ENCODE measurements around the gene SMYD5.
"Not testable (repeated sequence)": the region's sequence is repeated elsewhere in the genome, so short reads cannot be mapped to it uniquely, and the experiment has no call there.

Gene SMYD5

DNA sequence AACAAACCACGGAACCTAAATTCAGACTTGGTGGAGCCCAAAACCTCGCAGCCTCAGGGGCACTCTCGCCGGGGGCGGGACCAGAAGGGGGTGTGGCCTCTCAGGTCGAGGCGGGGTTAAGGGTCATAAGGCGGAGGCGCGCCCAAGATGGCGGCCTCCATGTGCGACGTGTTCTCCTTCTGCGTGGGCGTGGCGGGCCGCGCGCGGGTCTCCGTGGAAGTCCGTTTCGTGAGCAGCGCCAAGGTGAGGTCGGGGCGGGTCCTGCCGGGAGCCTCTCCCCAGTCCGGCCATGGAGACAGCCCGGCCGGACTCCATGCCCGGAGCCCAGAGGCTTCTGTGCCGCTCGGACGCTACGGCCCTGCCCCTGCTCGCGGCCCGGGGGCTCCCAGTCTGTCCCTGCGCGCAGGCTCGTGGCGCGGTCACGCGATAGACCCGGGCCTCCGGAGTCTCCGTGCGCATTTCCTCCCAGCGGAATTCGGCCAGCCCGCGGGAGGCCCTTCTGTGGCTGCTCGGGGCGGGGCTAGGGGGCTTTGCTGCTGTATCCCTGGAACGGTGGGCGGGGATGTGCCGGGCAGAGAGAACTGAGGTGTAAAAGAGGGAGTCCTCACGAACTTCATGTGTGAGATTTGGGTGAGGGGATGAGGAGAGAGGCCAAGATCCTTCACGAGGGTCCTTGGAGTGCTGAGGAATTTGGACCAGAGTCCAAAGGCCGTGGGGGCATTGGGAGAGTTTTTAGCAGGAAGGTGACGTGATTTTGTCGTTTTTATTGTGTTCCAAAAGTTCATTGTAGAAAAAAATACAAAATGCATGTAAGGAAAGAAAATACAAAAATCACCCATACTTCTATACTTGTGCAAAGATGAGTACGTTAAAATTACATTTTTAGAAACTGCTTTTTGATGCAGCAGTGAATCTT is at the start of gene SMYD5:
Gene SMYD5 (plus strand): TSS at position 126 of the 916 bp plus-strand sequence. CDS start 22 bp downstream, at position 148.
- DNase-seq: peak; percentile 95

DNA sequence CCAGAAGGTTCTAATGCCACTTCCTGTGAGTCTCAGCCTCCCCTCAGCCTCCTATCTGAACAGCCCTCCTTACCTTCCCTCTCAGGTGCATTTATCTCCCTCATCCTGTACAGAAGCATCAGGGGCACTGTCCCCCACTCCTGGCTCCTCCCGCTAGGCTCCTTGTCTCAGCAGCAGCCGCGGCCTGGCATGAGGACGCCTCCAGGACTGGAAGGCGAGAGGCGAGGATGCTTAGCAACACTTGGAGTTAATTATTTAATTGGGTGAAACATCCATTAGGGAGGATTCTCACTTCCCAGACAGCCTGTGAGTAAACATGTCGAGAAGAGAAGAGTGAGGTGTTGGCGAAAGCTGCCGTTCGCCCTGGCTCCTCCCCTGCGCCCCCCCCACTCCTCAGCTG is 48.1 kb upstream of the SMYD5 start:
- not testable (repeated sequence) for DNase-seq

DNA sequence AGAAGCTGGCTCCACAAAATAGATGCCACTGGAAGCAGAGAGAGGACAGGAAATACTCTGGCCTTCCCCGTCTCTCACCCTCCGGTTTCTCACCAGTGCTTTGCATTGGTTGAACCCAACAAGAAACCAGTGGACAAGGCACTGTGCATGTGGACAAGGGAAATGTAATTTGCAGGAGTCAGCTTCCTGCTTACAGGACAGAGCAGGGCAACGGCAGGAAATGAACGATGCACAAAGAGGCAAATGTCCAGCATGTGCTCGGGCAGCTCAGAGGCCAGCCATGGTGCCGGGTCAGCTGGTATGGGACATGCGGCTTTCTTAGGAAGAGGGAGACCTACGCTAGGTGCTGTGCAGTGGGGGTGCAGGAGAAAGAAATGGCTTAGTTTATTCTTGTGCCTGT is 47.2 kb upstream of the SMYD5 start:
- not testable (repeated sequence) for DNase-seq

DNA sequence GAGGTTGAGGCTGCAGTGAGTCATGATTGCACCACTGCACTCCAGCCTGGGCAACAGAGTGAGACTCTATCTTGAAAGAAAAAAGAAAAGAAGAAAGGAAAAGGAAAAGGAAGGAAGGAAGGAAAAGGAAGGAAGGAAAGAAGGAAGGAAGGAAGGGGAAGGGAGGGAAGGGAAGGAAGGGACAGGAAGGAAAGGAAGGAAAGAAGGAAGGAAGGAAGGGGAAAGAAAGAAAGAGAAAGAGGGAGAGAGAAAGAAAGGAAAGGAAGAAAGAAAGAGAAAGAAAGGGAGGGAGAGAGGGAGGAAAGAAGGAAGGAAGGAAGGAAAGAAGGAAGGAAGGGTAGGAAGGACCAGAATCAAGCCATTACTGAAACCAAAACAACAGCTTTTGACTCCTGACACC is 45.7 kb upstream of the SMYD5 start:
- not testable (repeated sequence) for DNase-seq

DNA sequence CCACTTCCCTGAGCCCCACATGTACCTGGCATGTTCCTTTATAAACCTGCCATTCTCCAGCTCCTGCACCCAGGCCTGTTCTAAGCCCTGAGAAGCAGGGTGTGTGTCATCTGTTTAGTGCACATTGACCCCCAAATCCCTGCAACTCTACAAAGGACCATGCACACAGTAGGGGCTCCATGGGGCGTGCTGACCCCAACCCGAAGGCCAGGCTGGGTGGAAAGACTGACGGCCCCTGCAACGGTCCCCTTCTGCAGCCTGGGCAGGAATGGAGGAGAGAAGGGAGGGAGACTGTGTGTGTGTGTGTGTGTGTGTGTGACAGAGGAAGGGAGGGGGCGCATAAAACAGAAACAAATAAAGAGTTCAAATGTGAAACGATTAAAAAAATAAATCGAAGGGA is 43.7 kb upstream of the SMYD5 start:
- not testable (repeated sequence) for DNase-seq

DNA sequence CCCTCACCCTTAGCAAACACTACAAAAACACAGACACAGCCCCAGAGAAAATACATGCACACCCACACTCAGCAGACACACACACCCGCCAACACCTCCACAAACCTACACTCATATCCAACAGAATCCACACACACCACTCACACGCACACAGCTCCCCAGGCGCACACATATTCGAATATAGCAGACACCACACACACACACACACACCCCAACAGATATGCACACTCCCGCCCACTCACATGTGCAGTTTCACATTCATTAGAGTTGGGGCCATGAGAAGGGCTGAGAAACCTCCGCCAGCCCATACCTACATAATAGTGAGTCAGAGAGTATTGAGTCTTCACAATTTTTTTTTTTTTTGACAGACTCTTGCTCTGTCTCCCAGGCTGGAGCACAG is 41.1 kb upstream of the SMYD5 start:
- peak; percentile 68 for DNase-seq

DNA sequence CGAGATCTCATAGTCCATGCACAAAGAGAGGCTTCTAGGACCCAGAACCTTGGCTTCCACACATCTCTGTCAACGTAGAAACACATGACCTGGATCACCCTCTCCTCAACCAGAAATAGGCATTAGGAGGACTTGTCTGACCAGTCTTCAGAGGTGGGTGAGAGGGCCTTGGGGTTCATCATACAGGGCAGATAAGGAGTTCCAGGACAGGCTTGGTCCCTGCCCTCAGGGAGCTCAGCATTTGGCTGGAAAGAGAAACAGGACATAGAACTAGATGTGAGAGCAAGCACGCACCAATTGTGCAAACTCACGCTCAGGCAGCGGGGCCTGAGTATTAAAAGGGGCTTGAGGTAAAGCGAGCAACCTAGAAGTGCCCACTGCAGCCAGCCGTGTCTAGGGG is 40.3 kb upstream of the SMYD5 start:
- no peak for DNase-seq

DNA sequence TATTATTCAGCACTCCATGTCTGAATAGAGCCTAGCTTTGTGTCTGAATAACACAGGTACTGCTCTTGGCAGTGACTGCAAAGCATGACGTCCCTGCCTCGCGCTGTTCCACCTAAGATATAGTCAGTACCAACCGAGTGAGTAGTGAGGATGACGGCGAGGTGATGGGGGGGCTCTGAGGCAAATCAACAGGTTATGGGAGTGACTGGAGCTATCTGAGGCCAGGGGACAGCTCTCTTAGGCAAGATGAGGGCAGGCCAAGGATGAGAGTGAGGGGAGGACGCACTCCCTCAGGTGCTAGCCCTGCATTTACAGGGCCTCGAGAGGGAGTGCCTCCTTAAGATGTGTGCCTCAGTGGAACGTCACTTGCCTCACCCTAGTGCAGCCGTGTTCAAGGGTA is 39.8 kb upstream of the SMYD5 start:
- DNase-seq: no peak

DNA sequence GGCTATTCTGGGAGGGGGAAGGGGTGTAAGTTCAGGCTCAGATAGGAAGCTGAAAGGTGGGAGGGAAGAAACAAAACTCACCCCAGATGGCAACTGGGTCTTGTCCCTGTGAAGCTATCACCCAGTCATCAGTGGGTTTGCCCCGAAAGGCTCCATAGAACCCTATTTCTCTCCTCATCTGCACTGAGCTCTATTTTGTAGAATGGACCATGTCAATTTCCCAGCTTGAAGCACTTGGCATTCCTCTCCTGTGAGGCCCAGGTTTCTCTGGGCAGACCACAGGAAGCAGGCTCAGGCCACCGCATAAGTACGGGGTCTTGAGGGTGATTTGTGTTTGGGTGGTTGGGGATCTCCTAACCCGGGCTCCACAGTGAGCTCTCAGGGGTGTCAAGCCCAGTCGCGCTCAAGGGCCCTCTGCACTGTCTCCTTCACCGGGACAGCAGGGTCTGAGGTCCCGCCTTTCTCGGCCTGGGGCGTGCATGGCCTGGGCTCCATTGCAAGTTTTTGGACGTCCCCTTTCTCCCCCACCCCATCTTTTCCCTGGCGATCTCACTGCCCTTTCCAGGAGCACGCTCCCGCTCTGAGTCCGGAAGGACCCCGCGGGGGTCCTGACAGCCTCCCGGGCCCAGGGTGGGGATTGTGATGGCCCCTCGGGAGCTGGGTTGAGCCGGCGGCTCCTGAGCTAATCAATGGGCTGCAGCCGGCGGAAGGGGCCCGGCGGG is 38.9 kb upstream of the SMYD5 start:
- no peak for DNase-seq

DNA sequence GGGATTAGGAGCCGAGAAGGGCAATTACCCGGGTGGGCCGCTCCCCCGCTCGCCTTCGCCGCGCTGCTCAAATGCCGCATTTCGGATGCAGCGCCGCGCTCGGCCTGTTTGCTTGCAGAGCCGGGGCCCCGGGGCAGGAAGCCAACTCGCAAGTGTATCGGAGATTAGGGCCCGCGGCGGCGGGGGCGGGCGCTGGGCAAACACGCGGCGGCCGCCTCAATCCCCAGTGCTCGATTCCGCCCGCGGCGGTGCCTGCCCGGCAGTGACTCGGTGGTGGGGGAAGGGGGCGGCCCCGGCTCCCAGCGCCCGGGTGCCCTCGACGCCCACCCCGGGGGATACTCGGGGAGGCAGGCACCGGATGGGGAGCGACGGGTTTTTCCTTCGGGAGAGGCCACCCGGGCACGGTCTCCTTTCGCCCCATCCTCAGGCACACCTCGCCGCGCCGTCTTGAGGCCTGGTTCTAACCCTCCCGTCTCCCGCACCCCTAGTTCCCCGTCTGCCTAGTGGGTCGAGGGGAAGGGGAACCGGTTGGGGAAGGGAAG is 38.3 kb upstream of the SMYD5 start:
- DNase-seq: peak; percentile 89

DNA sequence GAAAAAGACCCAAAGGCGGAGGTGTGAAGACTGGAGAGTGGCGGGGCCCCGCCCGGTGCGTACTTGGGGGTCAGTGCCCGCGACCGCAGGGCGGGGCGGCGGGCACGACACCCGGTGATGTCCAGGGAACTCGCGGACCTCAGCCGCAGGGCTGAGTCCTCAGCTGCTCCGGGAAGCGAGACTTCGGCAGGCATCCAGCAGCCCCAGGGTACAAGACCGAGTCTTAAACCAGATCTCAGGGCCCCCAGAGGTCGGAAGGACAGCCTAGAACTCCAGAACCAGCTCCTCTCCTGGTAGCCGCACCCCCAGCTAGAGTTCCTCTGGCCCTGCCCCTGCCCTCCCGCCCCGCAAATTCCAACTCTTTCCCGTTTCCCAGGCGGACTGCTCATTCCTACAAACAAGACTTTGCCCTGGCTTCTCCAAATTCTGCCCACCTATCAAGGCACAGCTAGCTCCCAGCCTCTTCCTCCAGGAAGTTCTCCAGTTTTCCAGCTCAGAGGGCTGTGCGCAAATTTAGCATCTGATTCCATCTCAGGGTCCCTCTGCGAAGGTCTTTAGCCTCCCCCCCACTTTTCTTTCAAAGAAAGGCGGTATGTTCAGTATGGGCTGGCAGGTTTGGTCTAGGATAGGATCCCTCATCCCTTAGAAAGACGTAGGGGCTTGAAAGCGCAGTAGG is 37.7 kb upstream of the SMYD5 start:
- peak; percentile 65 for DNase-seq

DNA sequence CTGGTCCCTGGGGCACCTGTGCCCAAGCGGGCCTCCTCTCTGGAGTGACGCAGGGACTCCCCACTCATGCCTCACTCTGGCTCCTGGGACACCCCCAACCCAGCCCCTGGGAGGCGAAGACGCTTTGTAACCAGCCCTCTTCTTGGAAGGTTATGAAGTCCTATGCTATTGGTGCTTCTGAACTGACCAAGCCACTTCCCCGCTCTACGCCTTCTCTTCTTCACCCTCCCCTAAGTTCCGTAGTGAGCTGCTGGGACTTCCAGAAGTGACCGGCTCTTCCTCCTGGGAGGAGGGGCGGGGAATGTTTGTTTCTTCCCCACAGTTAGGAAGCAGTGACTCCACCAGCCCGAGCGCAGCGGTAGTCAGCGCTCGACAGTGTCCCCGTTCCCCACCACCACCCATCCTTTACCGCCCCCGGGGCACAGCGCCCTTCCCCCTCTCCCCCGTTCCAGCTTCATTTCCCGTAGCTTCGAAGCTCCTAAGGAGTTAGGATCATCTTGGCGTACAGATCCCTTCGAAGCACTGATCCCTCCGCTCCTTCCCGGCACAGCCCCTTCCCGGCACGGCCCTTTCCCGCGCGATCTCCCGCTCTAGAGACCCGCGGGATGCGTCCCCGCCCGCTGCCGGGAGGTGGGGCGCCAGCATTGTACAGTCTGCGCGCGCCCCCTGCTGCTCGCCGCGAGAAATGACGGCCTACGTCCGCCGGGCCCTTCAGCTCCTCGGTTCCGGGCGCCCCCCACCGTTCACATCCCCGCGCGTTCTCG is 37.0 kb upstream of the SMYD5 start:
- DNase-seq: peak; percentile 96

DNA sequence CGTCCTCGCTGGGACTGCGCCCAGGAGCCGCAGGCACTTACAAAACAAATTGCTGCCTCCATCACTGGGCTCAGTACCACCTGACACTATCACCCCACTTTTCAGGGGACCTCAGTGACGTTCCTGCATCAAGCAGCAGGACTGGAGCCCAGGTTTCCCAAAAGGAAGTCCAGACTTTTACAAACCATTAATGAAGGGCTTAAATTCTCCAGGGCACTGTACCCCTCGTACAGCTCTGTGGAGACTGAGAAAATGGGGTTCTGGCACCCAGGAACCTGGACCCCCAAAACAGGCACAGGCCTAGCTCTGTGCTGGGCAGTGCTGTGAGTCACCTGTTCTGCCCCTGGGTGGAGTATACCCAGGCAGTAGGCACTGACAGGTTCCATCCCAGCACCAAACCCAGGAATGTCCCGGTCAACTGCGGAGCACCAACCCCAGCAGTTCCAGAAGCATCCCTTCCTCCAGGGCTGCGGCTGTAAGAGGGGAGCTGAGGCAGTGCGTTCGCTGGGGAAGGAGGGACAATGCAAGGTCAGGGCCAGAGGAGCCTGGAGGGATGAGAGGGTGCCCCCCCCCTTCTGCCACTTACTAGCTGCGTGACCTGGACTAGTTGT is 36.3 kb upstream of the SMYD5 start:
- DNase-seq: no peak

DNA sequence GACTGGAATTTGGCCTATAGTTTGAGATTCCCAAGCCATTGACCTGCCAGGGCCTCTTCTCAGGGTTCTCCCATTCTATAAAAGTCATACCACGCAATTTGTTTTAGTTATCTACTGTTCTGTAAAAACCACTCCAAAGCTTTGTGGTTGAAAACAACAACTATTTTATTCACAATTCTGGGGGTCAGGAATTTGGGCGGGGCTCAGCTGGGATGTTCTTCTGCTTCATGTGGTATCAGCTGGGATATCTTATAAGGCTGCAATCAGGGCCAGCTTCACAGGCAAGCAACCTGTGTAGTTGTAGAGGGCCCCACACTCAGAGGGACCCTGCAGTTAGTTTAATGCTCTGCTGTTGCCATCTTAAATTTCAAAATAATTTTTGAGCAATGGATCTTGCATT is 28.1 kb upstream of the SMYD5 start:
- no peak for DNase-seq

DNA sequence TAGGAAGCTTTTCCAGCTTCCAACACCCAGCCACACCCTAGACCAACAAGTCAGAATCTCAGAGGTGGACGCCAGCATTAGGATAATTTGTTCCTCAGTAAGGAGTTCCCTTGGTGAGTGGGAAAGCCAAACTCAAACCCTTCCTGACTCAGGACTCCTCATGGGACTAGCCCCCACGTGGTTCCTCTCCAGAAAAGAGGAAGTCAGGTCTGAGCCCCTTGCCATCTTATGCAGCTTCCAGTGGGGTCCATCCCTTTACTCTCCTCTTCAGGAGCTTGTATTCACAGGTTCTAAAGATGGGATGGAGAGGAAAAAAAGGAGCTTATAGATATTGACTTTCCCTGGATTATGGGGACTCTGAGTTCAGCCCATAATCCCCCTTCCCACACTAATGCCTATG is 26.5 kb upstream of the SMYD5 start:
- DNase-seq: no peak

DNA sequence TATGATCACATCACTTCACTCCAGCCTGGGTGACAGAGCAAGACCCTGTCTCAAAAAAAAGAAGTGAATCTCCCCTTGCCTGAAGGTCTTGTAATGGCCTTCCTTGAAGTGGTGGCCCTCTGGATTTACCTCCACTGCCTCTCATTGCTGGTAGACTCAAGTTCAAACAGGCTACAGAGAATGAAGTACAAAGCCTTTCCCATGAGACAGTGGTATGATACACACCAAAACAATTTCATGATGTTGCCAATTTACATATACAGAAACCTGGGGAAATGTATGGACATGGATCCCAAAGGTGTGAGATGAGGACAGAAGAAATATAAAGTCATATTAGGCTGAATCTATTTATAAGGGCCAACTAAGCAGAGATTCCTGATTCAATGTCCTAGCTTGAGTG is 16.5 kb upstream of the SMYD5 start:
- DNase-seq: no peak

DNA sequence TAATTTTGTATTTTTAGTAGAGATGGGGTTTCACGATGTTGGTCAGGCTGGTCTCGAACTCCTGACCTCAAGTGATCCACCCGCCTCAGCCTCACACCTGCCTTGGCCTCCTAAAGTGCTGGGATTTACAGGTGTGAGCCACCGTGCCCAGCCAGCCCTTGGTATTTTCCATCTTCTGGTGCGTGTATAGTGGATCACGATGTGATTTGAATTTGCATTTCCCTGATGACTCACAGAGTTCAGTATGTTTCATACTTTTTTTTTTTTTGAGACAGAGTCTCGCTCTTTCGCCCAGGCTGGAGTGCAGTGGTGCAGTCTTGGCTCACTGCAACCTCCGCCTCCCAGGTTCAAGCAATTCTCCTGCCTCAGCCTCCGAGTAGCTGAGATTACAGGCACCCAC is 13.8 kb upstream of the SMYD5 start:
- DNase-seq: not testable (repeated sequence)

DNA sequence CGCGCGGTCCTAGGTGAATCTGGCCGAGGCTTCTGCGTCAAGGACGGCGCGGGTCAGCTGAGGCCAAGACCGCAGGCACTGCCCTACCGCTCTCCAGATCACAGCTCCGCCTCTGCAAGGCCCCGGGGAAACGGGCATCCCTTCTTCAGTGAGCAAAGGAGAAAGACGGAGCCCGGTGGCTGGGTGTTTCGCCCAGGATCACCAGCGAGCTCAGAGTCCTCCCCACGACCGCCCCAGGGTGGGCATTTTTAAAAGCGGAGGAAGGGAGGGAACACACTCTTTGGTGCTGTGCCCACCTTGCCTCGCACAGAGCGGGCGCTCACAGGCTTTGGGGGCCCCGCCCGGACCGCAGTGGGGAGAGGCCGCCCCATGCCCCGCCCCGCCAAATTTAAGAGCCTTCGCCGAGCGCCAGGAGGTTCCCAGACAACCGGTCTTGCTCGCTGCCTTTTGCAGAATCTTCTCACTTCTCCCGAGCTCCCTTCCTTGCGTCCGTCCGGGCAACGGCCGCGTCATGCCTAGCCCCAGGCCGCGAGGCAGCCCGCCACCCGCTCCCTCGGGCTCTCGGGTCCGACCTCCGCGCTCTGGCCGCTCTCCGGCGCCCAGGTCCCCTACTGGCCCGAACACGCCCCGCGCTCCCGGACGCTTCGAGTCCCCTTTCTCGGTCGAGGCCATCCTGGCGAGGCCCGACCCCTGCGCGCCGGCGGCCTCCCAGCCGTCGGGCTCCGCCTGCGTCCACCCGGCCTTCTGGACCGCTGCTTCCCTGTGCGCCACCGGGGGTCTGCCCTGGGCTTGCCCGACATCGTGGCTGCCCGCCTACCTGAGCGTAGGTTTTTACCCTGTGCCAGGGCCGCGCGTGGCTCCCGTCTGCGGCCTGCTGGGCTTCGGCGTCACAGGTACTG is 11.6 kb upstream of the SMYD5 start, which contains the start of gene NOTO:
Gene NOTO (plus strand): TSS at position 419 of the 899 bp plus-strand sequence. CDS start 93 bp downstream, at position 512.
- peak; percentile 60 for DNase-seq

DNA sequence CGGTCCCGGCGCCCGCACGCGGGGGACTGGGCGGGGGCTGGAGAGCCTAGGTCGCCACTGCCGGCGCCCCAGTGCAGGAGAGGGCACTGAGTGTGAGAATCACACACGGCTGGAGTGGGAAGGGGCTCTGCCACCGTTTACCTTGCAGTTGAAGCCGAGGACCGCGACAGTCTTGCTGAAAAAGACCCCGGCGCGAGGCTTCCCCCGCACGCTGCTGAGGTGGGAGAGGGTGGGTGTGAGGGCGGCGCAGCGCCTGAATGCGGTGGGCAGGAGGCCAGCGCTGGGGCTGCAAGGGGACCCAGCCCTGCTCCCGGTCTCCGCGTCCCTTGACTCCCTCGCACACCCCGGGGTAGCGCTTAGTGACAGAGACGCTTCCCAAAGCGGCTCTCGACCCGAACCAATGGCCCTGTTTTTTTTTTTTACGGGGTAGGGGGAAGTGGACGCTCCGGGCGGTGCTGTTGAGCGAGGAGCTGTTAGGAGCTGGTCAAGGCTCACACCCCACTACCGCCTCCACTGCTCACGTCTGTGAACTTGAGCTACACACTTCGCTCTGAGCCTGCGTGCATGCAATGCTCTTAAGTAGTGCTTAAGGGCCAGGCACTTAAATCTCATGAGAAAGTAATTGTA is 10.9 kb upstream of the SMYD5 start:
- DNase-seq: no peak

DNA sequence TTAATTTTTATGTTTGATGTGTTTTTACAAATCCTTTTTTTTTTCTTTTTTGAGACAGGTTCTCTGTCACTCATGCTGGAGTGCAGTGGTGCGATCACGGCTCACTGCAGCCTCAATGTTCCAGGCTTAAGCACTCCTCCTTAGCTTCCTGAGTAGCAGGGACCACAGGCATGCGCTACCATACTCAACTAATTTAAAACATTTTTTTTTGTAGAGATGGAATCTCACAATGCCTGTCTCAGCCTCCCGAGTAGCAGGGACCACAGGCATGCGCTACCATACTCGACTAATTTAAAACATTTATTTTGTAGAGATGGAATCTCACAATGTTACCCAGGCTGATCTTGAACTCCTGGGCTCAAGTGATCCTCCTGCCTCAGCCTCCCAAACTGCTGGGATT is 8.4 kb upstream of the SMYD5 start:
- DNase-seq: no peak
